HG03571 (cell line): ENCODE data around the gene ATP9B.

ENCODE experiments used
- ATAC-seq: cut with Tn5 transposase; IDR thresholded peaks from one replicate; pipeline ENCODE4 v1.9.1; 2021; ENCODE audit not compliant: unreplicated experiment

Gene ATP9B

GRCh38 chr18:79195716-79196683 lies 126.8 kb downstream of the ATP9B start:
- ATAC-seq: no peak

GRCh38 chr18:79197531-79197930 lies 128.3 kb downstream of the ATP9B start:
- no peak for ATAC-seq

- ATAC-seq: no peak
Measured at GRCh38 chr18:79199691-79200374, 130.6 kb downstream of the ATP9B start.

- no peak for ATAC-seq
Measured at GRCh38 chr18:79200546-79201268, 131.5 kb downstream of the ATP9B start.

- no peak for ATAC-seq
Measured at GRCh38 chr18:79203017-79203605, 133.9 kb downstream of the ATP9B start.

- ATAC-seq: no peak
Measured at GRCh38 chr18:79204889-79205807, 136.0 kb downstream of the ATP9B start.

GRCh38 chr18:79206444-79206843 lies 137.2 kb downstream of the ATP9B start:
- no peak for ATAC-seq

GRCh38 chr18:79208906-79209305 lies 139.7 kb downstream of the ATP9B start:
- no peak for ATAC-seq

GRCh38 chr18:79210002-79210910 lies 141.1 kb downstream of the ATP9B start:
- no peak for ATAC-seq

- no peak for ATAC-seq
Measured at GRCh38 chr18:79211844-79212243, 142.7 kb downstream of the ATP9B start.

GRCh38 chr18:79214056-79214455 lies 144.9 kb downstream of the ATP9B start:
- no peak for ATAC-seq

- no peak for ATAC-seq
Measured at GRCh38 chr18:79216176-79216575, 147.0 kb downstream of the ATP9B start.

GRCh38 chr18:79217979-79218604 lies 148.9 kb downstream of the ATP9B start:
- no peak for ATAC-seq

- ATAC-seq: no peak
Measured at GRCh38 chr18:79218605-79219190, 149.5 kb downstream of the ATP9B start.

- no peak for ATAC-seq
Measured at GRCh38 chr18:79221136-79221535, 151.9 kb downstream of the ATP9B start.

GRCh38 chr18:79222790-79223189 lies 153.6 kb downstream of the ATP9B start:
- no peak for ATAC-seq

- ATAC-seq: no peak
Measured at GRCh38 chr18:79223431-79223830, 154.2 kb downstream of the ATP9B start.

GRCh38 chr18:79224381-79224780 lies 155.2 kb downstream of the ATP9B start:
- ATAC-seq: no peak
